ENCODE results near the gene CACHD1. TPM values are rescaled to one million over a fixed set of nuclear protein-coding genes. Genes with fewer than 3 reads are reported as not detected.

Gene CACHD1
- total RNA-seq, 5 donors from 2014 or later (not counting 1 experiment from before 2014, with no cell fraction given), result 0.49 to 7.3 (median 2.2) TPM

DNA sequence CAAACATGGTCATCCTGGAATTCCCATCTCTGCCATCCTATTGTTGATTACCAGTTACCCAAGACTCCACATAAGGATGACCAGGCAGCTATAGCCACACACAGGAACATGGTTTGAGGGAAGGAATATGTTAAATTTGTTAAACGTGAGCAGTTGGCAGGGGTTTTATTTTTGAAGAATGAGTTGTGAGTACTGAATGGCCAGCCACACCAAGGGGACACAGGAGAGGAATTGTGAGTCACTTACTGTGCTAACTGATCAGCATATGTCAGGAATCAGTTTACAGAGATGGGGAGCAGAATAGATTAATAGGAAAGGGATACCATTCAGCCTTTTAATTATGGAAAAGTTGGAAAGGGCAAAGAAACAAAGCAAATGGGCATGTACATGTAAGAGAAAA lies 235.7 kb downstream of the CACHD1 start:
- Histone ChIP-seq H3K36me3 (ENCODE audit: control insufficient read depth in 2 of 2, extremely low read depth in 1 of 2, insufficient read depth in 1 of 2, low read length in 1 of 2) (no peaks in the 10 kb centered on the region), H3K27ac (ENCODE audit: low read length) (no peak overlapping the region), H3K4me3 (ENCODE audit: control insufficient read depth in 1 of 2, extremely low read depth in 1 of 2, low read length in 1 of 2) (no peak overlapping the region), H3K9me3 (no peaks in the 10 kb centered on the region), H3K4me1 (ENCODE audit: control insufficient read depth in 1 of 2, extremely low read depth in 1 of 2, insufficient read depth in 2 of 2, low read length in 2 of 2) (no peaks in the 10 kb centered on the region), H3K27me3 (replicated peaks in 1 of 2; ENCODE audit: control insufficient read depth in 2 of 2, extremely low read depth in 1 of 2, insufficient read depth in 2 of 2, low read length in 1 of 2) (no peaks in the 10 kb centered on the region)
- no peaks in the 10 kb centered on the region for H3K36me3 Mint-ChIP-seq
- no peak overlapping the region for H3K4me3 Mint-ChIP-seq
- POLR2A ChIA-PET, result no interaction called here
- H3K4me1 Mint-ChIP-seq, result no peaks in the 10 kb centered on the region
- CTCF ChIA-PET, result no interaction called here
- WGBS (ENCODE audit: insufficient coverage), result 89% methylated on average over 1 of the region's 1 CpG
- peaks cover 13 to 22% of the 10 kb centered on the region in 2 donors for H3K27me3 Mint-ChIP-seq
- H3K27ac Mint-ChIP-seq, result no peak overlapping the region
- no peak for ATAC-seq (replicated peaks in 1 of 4)
- no peak for DNase-seq
- peaks cover 0 to 6% (median 3%) of the 10 kb centered on the region in 3 donors for H3K9me3 Mint-ChIP-seq

DNA sequence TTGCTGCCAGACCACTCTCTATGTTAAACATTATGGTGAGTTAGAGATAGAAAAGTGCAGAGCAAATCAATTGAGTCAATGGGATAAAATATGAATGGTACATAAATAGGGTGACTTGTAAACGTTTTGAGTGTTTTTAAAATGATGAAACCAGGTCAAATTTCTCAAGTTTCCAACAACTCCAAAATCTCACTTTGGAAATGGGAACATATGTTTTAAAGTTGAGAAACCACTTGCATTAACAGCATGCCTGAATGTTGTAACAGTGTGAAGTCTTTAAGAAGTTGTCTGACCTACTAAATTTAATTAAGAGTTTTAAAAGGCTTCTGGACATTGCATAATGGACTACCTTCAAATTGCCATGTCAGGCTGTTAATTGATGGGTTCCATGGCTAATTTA lies 241.3 kb downstream of the CACHD1 start:
- WGBS (ENCODE audit: insufficient coverage), result no CpG with 5 or more reads among the region's 1 CpG
- Histone ChIP-seq H3K4me3 (ENCODE audit: control insufficient read depth in 1 of 2, extremely low read depth in 1 of 2, low read length in 1 of 2) (no peak overlapping the region), H3K36me3 (ENCODE audit: control insufficient read depth in 2 of 2, extremely low read depth in 1 of 2, insufficient read depth in 1 of 2, low read length in 1 of 2) (no peaks in the 10 kb centered on the region), H3K27me3 (replicated peaks in 1 of 2; ENCODE audit: control insufficient read depth in 2 of 2, extremely low read depth in 1 of 2, insufficient read depth in 2 of 2, low read length in 1 of 2) (peaks cover 0 to 7% of the 10 kb centered on the region in 2 experiments), H3K9me3 (no peaks in the 10 kb centered on the region), H3K4me1 (ENCODE audit: control insufficient read depth in 1 of 2, extremely low read depth in 1 of 2, insufficient read depth in 2 of 2, low read length in 2 of 2) (no peaks in the 10 kb centered on the region), H3K27ac (ENCODE audit: low read length) (no peak overlapping the region)
- H3K4me3 Mint-ChIP-seq, result no peak overlapping the region
- H3K27me3 Mint-ChIP-seq, result peaks cover 0 to 17% of the 10 kb centered on the region in 2 donors
- no peak for DNase-seq
- ChIA-PET CTCF (no interaction called here), POLR2A (no interaction called here)
- no peaks in the 10 kb centered on the region for H3K36me3 Mint-ChIP-seq
- H3K9me3 Mint-ChIP-seq, result no peaks in the 10 kb centered on the region
- H3K4me1 Mint-ChIP-seq, result no peaks in the 10 kb centered on the region
- no peak for ATAC-seq (replicated peaks in 1 of 4)
- no peak overlapping the region for H3K27ac Mint-ChIP-seq

DNA sequence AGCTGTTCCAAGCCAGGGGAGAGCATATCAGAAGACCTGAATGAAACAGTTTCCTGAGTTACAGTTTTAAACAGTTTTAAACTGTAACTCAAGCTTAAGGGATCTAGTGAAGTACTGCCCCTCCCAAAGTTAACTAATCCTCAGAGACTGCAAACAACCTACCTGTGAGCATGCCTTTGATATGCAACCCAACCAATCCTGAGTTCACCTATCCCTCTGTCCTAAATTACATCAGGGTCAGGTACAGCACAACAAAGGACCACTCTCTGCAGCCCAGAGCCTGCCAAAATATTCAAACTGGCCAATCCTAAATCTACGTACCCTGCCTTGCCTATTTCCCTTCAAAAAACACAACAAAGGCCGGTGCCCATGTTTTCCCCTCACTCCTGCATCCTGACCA lies 242.1 kb downstream of the CACHD1 start:
- H3K36me3 Mint-ChIP-seq, result no peaks in the 10 kb centered on the region
- H3K4me3 Mint-ChIP-seq, result no peak overlapping the region
- POLR2A ChIA-PET, result no interaction called here
- no peak for ATAC-seq (replicated peaks in 1 of 4)
- Histone ChIP-seq H3K9me3 (no peaks in the 10 kb centered on the region), H3K4me3 (ENCODE audit: control insufficient read depth in 1 of 2, extremely low read depth in 1 of 2, low read length in 1 of 2) (no peak overlapping the region), H3K4me1 (ENCODE audit: control insufficient read depth in 1 of 2, extremely low read depth in 1 of 2, insufficient read depth in 2 of 2, low read length in 2 of 2) (no peaks in the 10 kb centered on the region), H3K36me3 (ENCODE audit: control insufficient read depth in 2 of 2, extremely low read depth in 1 of 2, insufficient read depth in 1 of 2, low read length in 1 of 2) (no peaks in the 10 kb centered on the region), H3K27ac (ENCODE audit: low read length) (no peak overlapping the region), H3K27me3 (replicated peaks in 1 of 2; ENCODE audit: control insufficient read depth in 2 of 2, extremely low read depth in 1 of 2, insufficient read depth in 2 of 2, low read length in 1 of 2) (peaks cover 0 to 8% of the 10 kb centered on the region in 2 experiments)
- WGBS (ENCODE audit: insufficient coverage), result 89% methylated on average over 2 of the region's 2 CpGs
- H3K9me3 Mint-ChIP-seq, result no peaks in the 10 kb centered on the region
- CTCF ChIA-PET, result interaction anchor here in 1 of 2 donors (0.6 kb wide), 2 partner anchors 9 to 62 kb away, joined by 3 to 4 read pairs; no protein-coding TSS in a partner anchor
- H3K4me1 Mint-ChIP-seq, result no peaks in the 10 kb centered on the region
- H3K27ac Mint-ChIP-seq, result no peak overlapping the region
- peaks cover 0 to 17% of the 10 kb centered on the region in 2 donors for H3K27me3 Mint-ChIP-seq
- DNase-seq, result no peak

DNA sequence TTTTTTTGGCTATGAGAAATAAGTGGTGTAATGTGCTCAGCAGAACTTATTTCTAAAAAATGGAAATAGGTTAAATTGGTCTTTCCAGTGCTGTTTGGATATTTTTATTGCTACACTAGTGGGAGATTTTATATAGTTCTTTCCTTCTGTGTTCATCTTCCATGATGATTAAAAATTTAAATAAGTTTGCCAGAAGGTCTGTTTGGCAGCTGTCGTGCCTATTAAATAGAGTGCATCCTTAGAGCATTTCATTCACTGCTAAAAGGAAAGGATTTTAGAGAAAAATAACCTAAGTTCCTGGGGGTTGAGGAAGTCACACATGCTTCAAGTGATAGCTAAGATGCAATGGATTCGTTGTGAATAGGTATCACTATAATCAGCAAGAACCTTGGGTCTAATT lies 245.3 kb downstream of the CACHD1 start:
- Histone ChIP-seq H3K27me3 (replicated peaks in 1 of 2; ENCODE audit: control insufficient read depth in 2 of 2, extremely low read depth in 1 of 2, insufficient read depth in 2 of 2, low read length in 1 of 2) (peaks cover 0 to 12% of the 10 kb centered on the region in 2 experiments), H3K4me1 (ENCODE audit: control insufficient read depth in 1 of 2, extremely low read depth in 1 of 2, insufficient read depth in 2 of 2, low read length in 2 of 2) (no peaks in the 10 kb centered on the region), H3K4me3 (ENCODE audit: control insufficient read depth in 1 of 2, extremely low read depth in 1 of 2, low read length in 1 of 2) (no peak overlapping the region), H3K36me3 (ENCODE audit: control insufficient read depth in 2 of 2, extremely low read depth in 1 of 2, insufficient read depth in 1 of 2, low read length in 1 of 2) (no peaks in the 10 kb centered on the region), H3K9me3 (no peaks in the 10 kb centered on the region), H3K27ac (ENCODE audit: low read length) (no peak overlapping the region)
- H3K4me1 Mint-ChIP-seq, result no peaks in the 10 kb centered on the region
- ChIA-PET CTCF (interaction anchor here in 1 of 2 donors (0.6 kb wide), 2 partner anchors 54 to 274 kb away, joined by 3 to 6 read pairs; no protein-coding TSS in a partner anchor), POLR2A (no interaction called here)
- peaks cover 0 to 12% of the 10 kb centered on the region in 2 donors for H3K27me3 Mint-ChIP-seq
- no peak for ATAC-seq (replicated peaks in 1 of 4)
- WGBS (ENCODE audit: insufficient coverage), result 60% methylated on average over 1 of the region's 2 CpGs
- H3K9me3 Mint-ChIP-seq, result peaks cover 7 to 12% (median 10%) of the 10 kb centered on the region in 3 donors
- no peaks in the 10 kb centered on the region for H3K36me3 Mint-ChIP-seq
- no peak for DNase-seq
- H3K4me3 Mint-ChIP-seq, result no peak overlapping the region
- no peak overlapping the region for H3K27ac Mint-ChIP-seq

DNA sequence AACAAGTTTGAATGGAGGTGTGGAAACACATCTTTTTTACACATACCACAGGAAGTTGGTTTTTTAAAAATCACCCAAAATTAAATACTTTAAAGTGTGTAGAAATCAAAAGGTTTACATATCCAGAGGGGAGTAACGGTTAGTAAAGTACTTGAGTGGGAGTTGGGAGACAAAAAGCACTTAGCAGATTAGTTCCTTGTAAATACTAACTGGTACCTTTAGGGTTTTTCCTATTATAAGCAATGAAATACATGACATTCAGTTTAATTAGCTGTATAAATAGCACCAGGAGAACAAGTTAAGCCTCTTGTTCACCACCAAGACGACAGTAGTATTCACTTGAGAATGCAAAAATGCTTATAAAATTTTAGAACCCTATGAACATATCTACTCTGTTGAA lies 251.2 kb downstream of the CACHD1 start:
- ChIA-PET POLR2A (no interaction called here), CTCF (no interaction called here)
- WGBS (ENCODE audit: insufficient coverage), result no CpG with 5 or more reads among the region's 2 CpGs
- no peak overlapping the region for H3K27ac ChIP-seq (ENCODE audit: low read length)
- no peaks in the 10 kb centered on the region for H3K4me1 ChIP-seq (ENCODE audit: control insufficient read depth in 1 of 2, extremely low read depth in 1 of 2, insufficient read depth in 2 of 2, low read length in 2 of 2)
- Mint-ChIP-seq H3K9me3 (peaks cover 7 to 12% (median 10%) of the 10 kb centered on the region in 3 donors), H3K36me3 (no peaks in the 10 kb centered on the region), H3K4me3 (no peak overlapping the region), H3K27ac (no peak overlapping the region), H3K27me3 (peaks cover 34 to 41% of the 10 kb centered on the region in 2 donors), H3K4me1 (no peaks in the 10 kb centered on the region)
- no peaks in the 10 kb centered on the region for H3K36me3 ChIP-seq (ENCODE audit: control insufficient read depth in 2 of 2, extremely low read depth in 1 of 2, insufficient read depth in 1 of 2, low read length in 1 of 2)
- no peak overlapping the region for H3K4me3 ChIP-seq (ENCODE audit: control insufficient read depth in 1 of 2, extremely low read depth in 1 of 2, low read length in 1 of 2)
- H3K27me3 ChIP-seq (replicated peaks in 1 of 2; ENCODE audit: control insufficient read depth in 2 of 2, extremely low read depth in 1 of 2, insufficient read depth in 2 of 2, low read length in 1 of 2), result peaks cover 0 to 7% of the 10 kb centered on the region in 2 experiments
- no peaks in the 10 kb centered on the region for H3K9me3 ChIP-seq
- ATAC-seq (replicated peaks in 1 of 4) (no peak), DNase-seq (no peak)

DNA sequence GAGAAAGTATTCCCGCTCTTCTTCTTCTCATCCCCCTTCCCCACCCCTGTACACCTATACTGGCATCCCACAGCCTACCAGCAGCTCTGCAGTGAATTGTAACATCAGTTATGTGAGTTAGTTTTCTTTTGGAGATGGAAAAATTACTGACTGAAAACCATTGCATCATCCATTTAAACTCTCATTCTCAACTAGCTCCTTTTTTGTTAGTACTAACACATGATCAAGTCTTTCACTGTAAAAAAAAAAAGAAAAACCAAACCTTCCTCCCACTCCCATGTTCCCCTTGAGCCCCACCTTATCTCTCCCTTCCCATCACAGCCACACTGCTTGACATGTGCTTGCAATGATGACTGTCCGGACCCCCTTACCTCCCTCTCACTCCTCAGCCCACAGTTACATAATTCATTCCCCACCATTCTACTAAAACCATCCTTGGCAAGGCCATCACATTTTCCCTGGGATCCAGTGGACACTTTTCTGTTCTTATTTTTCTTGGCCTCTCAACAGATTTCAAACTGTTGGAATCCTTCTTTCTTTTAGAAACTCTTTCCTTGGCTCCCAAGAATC lies 251.7 kb downstream of the CACHD1 start:
- no peaks in the 10 kb centered on the region for H3K36me3 ChIP-seq (ENCODE audit: control insufficient read depth in 2 of 2, extremely low read depth in 1 of 2, insufficient read depth in 1 of 2, low read length in 1 of 2)
- Mint-ChIP-seq H3K9me3 (peaks cover 7 to 12% (median 10%) of the 10 kb centered on the region in 3 donors), H3K4me1 (no peaks in the 10 kb centered on the region), H3K27ac (no peak overlapping the region), H3K27me3 (peaks cover 34 to 42% of the 10 kb centered on the region in 2 donors), H3K4me3 (no peak overlapping the region), H3K36me3 (no peaks in the 10 kb centered on the region)
- no peak overlapping the region for H3K27ac ChIP-seq (ENCODE audit: low read length)
- no peak overlapping the region for H3K4me3 ChIP-seq (ENCODE audit: control insufficient read depth in 1 of 2, extremely low read depth in 1 of 2, low read length in 1 of 2)
- CTCF ChIA-PET, result interaction anchor here in 1 of 2 donors (0.6 kb wide), 1 partner anchor 37 kb away, joined by 3 read pairs; no protein-coding TSS in a partner anchor
- POLR2A ChIA-PET, result no interaction called here
- H3K9me3 ChIP-seq, result no peaks in the 10 kb centered on the region
- ATAC-seq (replicated peaks in 1 of 4) (no peak), DNase-seq (no peak)
- H3K27me3 ChIP-seq (replicated peaks in 1 of 2; ENCODE audit: control insufficient read depth in 2 of 2, extremely low read depth in 1 of 2, insufficient read depth in 2 of 2, low read length in 1 of 2), result peaks cover 0 to 4% of the 10 kb centered on the region in 2 experiments
- 100% methylated on average over 1 of the region's 2 CpGs for WGBS (ENCODE audit: insufficient coverage)
- H3K4me1 ChIP-seq (ENCODE audit: control insufficient read depth in 1 of 2, extremely low read depth in 1 of 2, insufficient read depth in 2 of 2, low read length in 2 of 2), result no peaks in the 10 kb centered on the region
